GM18951 (cell line): Measurements from ENCODE around the gene MGLL.

Source experiments
- POLR2A ChIP-seq: IDR thresholded peaks from 4 replicates; pipeline ENCODE4 v1.6.1; 2011; ENCODE audit warnings: mild to moderate bottlenecking; ENCODE audit not compliant: insufficient read length, insufficient read depth; ENCODE audit errors: extremely low read depth
- in situ Hi-C: fragments of 300-500 bp; cut with MboI; formaldehyde crosslinking; loops from one replicate; pipeline ENCODE4 v1.12.0; 2022; ENCODE audit warnings: low sequenced_read_pairs, mixed read lengths, inconsistent platforms; ENCODE audit not compliant: unreplicated experiment

The MGLL gene

DNA sequence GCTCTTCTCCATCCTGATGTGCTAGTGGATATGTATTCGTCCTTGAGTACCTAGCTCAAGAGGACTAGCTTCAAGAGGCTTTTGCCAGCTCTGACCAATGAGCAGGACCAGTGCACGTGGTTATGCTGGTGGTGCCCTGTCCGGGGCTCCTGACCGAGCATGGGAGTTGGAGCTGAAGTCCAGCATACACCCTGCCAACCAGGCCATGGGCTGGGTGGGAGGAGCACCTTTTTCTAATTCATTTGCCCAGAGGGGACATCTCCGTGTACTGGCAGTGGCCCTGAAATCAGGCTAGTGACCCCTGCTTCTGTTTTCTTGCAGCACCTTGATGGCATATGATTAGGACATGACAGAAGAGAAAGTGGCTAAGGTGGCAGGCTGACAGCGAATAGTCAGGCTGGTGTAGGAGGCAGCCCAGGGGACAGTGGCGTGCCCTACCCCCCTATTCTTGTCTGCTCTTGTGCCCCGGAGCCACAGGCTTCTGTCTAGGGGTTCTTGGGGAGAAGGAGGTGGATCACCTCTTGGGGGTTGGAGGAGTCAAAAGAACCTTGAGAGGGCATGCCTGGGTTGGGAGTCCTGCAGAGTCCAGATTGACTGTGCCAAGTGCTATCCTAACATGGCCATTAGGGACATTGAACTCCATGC lies 176.8 kb downstream of the MGLL start:
- TF ChIP-seq POLR2A, result no peak
- in situ Hi-C loops, result no loop called here

DNA sequence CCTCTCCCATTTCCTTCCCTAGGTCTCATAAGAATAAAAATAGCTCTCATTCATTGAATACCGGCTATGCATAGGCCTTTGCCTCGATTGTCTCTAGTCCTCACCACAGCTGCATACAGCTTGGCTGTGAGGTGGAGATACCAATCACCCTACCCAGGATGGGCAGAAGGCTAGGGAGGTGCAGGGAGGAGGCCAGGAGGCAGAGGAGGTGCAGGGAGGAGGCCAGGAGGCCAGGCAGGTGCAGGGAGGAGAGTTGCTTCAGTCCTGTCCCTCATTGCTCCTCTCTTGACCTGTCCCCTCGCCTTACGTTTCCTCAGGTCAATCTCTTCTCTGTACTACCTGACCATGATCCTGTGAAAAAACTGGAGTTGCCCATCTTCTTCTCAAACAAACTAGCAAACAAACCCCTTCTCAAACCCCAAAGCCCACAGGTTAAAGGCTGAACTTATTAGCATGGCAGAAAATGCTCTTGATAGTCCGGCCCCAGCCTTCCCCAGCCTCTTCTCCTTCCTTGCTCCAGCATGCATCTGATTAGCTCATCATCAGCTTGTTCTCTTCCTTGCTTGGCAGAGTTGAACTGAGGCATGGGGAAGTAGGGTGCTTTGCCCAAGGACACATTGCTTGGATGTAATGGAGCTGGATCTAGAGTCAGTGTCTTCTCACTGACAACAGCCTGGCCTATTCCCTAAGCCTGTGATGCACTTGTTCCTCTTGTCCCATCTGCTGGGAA lies 177.5 kb downstream of the MGLL start:
- in situ Hi-C loops, result no loop called here
- TF ChIP-seq POLR2A, result no peak

DNA sequence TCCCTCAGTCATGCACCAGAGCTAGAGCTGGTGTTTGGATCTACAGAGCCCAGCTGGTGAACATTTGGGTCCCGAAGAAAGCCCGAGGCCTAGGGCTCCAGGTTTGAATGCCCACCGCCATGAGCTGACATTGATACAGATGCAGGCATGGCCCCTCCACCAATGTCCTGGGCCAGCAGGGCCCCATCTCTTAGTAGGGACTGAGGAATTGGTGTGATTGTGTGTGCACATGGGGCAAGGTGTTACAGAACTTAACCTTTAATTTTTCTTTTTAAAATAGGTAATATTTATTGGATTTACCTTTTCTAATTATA lies 182.3 kb downstream of the MGLL start:
- no peak for TF ChIP-seq POLR2A
- in situ Hi-C loops, result no loop called here

DNA sequence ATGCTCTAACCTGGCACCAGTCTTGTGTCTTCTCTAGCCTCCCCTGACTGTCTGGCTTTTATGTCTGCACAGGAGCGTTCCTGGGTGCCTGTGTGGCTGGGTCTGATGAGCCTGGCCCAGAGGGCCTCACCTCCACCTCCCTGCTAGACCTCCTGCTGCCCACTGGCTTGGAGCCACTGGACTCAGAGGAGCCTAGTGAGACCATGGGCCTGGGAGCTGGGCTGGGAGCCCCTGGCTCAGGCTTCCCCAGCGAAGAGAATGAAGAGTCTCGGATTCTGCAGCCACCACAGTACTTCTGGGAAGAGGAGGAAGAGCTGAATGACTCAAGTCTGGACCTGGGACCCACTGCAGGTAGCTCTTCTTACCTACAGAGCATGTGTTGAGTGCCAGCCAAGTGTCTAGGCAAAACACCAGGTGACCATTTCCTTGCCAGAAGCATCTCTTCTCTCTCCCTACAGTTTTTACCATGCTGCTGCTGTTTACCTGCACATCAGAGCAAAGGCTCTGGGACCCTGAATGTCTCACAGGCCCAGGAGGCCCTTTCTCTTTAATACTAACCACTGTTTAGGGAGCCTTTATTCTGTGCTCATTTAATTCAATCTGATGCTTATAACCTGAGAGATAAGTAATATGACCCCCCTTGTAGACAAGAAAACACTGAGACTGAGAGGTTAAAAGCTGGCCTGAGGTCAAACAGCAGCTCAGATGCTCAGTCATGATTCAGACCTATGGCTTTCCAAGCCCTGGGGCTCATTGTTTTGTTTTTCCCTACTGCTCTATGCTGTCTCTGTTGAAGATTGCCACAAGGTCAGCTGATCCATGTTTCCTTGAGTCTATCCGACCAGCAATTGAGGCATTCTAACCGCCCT lies 182.9 kb downstream of the MGLL start:
- in situ Hi-C loops, result no loop called here
- no peak for TF ChIP-seq POLR2A
